Activated CD4-positive, alpha-beta T cell treated with anti-CD3 and anti-CD28 coated beads, Interleukin-2, Interleukin-4, amounts not matched to agents 100 ng/mL and 50 ng/mL, durations not matched to agents 16 hours and 8 hours (primary cell): ENCODE measurements around the gene ATP5F1E.

Source experiments
- DNase-seq: peaks from one replicate; pipeline ENCODE4 v3.0.0-alpha.2; 2020; ENCODE audit warnings: low spot score

Gene ATP5F1E

GRCh38 chr20:59032023-59032712, at the start of gene ATP5F1E:
ATP5F1E (minus strand) TSS chr20:59032335; CDS start chr20:59032251, 84 bp downstream.
- DNase-seq, result peak; percentile 96

GRCh38 chr20:59081036-59081435, 48.9 kb upstream of the ATP5F1E start:
- no peak for DNase-seq

GRCh38 chr20:59078231-59078630, 46.1 kb upstream of the ATP5F1E start:
- peak; percentile 23 for DNase-seq

- no peak for DNase-seq
Measured at GRCh38 chr20:59077705-59078104, 45.6 kb upstream of the ATP5F1E start.

- peak; percentile 31 for DNase-seq
Measured at GRCh38 chr20:59075934-59076508, 43.9 kb upstream of the ATP5F1E start.

GRCh38 chr20:59074456-59074855, 42.3 kb upstream of the ATP5F1E start:
- peak; percentile 65 for DNase-seq

GRCh38 chr20:59073582-59073981, 41.4 kb upstream of the ATP5F1E start:
- DNase-seq, result no peak

GRCh38 chr20:59071216-59071615, 39.1 kb upstream of the ATP5F1E start:
- no peak for DNase-seq

- no peak for DNase-seq
Measured at GRCh38 chr20:59069026-59069425, 36.9 kb upstream of the ATP5F1E start.

- no peak for DNase-seq
Measured at GRCh38 chr20:59068534-59068933, 36.4 kb upstream of the ATP5F1E start.

- DNase-seq, result no peak
Measured at GRCh38 chr20:59064214-59064722, 32.1 kb upstream of the ATP5F1E start.

- DNase-seq, result no peak
Measured at GRCh38 chr20:59063358-59064213, 31.5 kb upstream of the ATP5F1E start.

- DNase-seq, result no peak
Measured at GRCh38 chr20:59062081-59062480, 29.9 kb upstream of the ATP5F1E start.

- DNase-seq, result no peak
Measured at GRCh38 chr20:59055302-59055701, 23.2 kb upstream of the ATP5F1E start.

- DNase-seq, result no peak
Measured at GRCh38 chr20:59051666-59052185, 19.6 kb upstream of the ATP5F1E start.

- DNase-seq, result no peak
Measured at GRCh38 chr20:59050437-59050836, 18.3 kb upstream of the ATP5F1E start.

GRCh38 chr20:59048681-59049030, 16.5 kb upstream of the ATP5F1E start:
- no peak for DNase-seq

- peak; percentile 73 for DNase-seq
Measured at GRCh38 chr20:59047938-59048680, 16.0 kb upstream of the ATP5F1E start.

- no peak for DNase-seq
Measured at GRCh38 chr20:59046862-59047261, 14.7 kb upstream of the ATP5F1E start.

GRCh38 chr20:59044796-59045195, 12.7 kb upstream of the ATP5F1E start:
- no peak for DNase-seq

GRCh38 chr20:59044295-59044694, 12.2 kb upstream of the ATP5F1E start:
- no peak for DNase-seq

GRCh38 chr20:59043698-59044097, 11.6 kb upstream of the ATP5F1E start:
- no peak for DNase-seq
